Cortex of kidney (tissue), 1 donor: Measurements from ENCODE around the gene SMIM1.
"Not testable (repeated sequence)": the region's sequence is repeated elsewhere in the genome, so short reads cannot be mapped to it uniquely, and the experiment has no call there.

Experiments
- DNase-seq: peaks from one replicate; lab custom pipeline; 2025; lab: John Stamatoyannopoulos, UW

Gene SMIM1

DNA sequence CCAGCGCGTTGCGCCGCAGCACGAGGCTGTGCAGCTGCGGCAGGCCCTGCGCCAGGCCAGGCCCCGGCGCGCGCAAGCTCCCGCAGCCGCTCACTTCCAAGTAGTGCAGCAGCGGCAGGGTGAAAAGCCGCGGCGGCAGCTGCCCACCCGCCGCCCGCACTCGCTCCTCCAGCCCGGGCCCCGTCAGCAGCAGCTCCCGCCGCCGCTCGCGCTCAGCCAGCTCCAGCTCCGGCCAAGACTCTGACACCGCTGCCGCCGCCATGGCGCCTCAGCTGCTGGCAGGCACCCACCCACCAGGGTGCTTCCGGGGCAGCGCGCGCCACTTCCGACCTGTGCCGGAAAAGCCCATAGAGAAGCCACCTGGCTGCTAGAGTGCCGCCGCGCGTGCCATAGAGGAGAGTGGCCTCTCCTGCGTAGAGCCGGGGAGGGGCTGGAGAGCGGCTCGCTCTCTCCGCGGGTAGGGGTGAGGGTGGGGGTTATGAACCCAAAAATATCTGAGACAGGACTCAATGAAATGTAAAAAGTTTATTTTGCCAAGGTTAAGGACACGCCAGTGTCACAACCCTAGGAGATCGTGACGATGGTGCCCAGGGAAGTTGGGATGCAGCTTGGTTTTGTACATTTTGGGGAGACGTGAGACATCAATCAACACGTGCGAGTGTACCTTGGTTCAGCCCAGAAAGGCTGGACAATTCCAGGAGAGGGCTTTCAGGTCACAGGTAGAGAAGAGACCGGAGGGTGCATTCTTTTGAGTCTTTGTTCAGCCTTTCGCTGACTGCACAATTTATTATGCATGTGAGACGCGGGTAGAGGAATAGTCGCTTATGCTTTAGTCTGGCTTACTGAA is 23.9 kb downstream of the SMIM1 start, which contains the start of gene LRRC47:
TSS of gene LRRC47 (minus strand) at position 284 of the 847 bp plus-strand sequence. CDS start at position 262, 22 bp downstream.
- DNase-seq = peak; percentile 79

GRCh38 chr1:3799976-3800685 is 27.6 kb downstream of the SMIM1 start:
- no peak for DNase-seq

- DNase-seq = not testable (repeated sequence)
These were observed 28.2 kb downstream of the SMIM1 start for GRCh38 chr1:3800795-3801194.

DNA sequence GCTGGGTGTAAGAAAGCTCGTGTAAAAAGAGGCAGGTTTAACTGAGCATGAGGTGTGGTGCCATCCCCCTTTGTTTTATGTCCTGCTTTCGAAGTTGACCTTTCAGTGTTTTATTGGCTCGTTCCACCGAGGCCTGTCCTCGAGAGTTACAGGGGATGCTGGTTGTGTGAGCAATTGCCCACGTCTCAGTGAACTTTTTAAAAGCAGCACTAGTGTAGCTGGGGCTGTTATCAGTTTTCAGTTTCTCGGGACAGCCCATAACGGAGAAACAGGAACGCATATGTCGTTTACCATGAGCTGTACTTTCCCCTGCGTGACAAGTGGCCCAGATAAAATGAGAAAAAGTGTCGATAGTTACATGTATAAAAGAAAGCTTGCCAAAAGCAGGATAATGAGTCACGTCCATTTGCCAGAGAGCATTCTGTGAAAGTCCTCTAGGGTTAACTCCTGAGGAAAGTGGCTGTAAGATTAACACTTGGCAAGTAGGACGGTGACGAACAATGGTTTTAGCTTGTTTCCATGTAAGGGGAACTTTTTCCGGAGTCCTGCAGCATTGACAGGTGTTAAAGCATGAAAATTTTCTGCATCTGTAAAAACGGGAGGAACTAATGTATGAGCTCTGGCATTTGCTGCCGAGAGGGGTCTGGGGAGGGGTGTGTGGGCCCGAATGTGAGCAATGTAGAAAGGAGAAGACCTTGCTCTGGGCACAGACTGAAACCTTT is 31.5 kb downstream of the SMIM1 start:
- DNase-seq = no peak

- DNase-seq = not testable (repeated sequence)
These were observed 32.0 kb downstream of the SMIM1 start for GRCh38 chr1:3804627-3804944.

- no peak for DNase-seq
These were observed 32.5 kb downstream of the SMIM1 start for GRCh38 chr1:3805038-3805437.

DNA sequence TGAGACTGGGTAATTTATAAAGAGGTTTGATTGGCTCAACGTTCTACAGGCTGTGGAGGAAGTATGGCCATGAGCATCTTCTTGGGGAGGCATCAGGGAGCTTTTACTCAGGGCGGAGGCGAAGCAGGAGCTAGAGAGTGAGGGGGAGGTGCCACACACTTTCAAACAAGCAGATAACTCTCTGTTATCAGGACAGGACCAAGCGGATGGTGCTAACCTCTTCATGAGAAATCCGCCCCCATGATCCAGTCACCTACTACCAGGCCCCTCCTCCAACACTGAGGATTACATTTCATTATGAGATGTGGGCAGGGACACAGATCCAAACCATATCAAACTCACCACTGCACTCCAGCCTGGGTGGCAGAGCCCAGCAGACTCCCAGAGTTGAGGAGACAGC is 35.2 kb downstream of the SMIM1 start:
- no peak for DNase-seq

DNA sequence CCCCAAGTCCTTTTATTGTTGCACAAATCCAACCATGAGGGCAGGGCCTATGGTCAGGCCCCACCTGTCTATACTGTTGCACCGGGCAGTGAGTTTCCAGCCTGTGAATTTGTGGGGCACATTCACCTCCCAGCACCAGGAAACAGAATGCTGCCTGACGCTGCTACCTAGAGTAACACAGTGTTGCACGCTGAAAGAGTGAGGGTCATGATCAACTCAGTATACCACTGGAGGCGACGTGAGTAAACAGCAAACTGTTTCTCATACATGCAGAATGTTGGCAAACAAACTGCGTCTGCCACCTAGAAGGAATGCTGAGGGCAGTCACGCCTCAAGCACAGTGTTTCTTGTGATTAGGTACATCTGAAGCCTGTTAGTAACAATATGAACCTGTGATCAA is 37.1 kb downstream of the SMIM1 start:
- DNase-seq = no peak

- not testable (repeated sequence) for DNase-seq
These were observed 37.7 kb downstream of the SMIM1 start for GRCh38 chr1:3810149-3810761.

DNA sequence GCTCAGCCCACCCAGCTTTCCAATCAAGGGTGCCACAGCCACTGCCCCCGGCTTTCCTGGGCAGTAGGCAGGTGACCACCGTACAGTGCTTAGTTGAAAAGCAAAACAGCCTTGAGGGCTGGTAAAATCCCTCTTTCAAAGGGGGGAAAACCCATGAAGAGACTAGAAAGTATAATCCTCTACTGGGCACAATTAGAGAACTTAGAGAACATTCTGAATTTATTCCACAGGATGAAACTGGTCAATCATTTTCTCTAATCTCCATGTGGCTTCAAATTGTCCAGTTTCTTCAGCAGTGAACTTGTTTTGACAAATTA is 39.0 kb downstream of the SMIM1 start:
- no peak for DNase-seq

- DNase-seq = no peak
These were observed 41.5 kb downstream of the SMIM1 start for GRCh38 chr1:3814065-3814464.

DNA sequence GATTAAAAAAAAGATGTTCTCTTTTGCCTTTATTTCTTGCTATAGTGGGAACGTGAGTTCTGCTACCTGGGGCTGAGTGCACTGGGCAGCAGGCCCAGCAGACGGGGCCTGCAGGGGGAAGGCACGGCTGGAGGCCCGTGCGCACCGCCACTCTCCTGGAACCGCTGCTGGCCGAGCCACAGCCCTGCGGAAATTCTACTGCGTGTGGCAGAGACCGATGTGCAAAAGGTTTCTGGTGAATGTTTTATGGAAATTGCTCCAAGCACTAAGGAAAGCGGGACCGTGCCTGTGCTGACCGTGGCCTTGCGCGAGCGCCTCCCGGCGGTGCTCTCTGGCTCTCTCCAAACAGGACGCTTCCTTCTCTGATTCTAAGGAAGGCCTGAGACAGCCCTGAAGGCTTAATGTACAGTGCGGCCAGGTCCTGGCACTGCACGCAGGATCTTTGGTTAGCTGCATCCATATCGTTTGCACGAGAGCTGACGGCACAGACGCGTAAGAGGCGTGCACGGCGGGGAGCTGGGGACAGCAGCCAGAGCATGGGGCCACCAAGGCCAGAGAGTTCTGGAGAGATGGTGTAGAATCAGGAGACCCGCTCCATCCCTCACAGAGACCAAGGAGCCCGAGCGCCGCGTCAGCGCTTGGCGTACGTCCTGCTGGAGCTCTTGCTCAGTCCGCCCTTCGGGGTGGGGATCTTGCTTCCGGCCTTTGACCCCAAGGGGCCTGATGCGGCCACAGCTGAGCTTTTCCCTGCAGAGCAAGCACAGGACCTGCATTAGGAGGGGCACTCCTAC is 42.4 kb downstream of the SMIM1 start:
- no peak for DNase-seq

DNA sequence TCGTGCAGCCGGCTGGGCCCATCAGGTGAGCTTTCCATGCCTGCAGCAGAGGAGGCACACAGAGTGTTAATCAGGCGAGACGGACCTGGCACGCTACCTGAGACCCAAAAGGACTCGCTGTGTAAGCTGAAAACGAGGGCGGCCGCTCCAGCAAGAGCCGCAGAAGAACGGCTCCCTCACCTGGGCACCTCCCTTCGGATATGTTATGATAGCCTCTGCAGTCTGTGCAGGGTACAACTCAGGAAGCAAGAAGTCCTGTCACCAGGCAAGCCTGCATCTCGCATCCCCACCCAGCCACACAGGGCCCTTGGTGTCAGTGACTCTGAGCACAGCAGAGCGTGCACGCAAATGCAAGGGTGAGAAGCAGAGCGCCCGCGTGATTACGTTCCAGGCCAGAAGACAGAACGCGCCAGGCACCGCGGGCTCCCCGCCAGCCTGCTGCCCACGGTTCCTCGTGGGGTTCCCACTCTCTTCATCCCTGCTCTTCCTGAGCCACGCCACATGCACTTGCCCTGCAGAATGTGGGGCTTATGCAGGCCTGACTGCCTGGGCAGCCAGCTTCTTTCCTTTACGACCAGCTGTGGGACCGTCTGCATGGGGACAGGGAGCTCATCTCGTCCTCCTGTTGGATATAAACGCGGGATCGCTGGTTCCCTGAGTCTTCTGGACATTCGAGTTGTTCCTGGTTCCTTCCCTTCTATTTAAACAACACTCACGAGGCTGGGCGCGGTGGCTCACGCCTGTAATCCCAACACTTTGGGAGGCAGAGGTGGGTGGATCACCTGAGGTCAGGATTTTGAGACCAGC is 44.0 kb downstream of the SMIM1 start:
- DNase-seq = no peak

DNA sequence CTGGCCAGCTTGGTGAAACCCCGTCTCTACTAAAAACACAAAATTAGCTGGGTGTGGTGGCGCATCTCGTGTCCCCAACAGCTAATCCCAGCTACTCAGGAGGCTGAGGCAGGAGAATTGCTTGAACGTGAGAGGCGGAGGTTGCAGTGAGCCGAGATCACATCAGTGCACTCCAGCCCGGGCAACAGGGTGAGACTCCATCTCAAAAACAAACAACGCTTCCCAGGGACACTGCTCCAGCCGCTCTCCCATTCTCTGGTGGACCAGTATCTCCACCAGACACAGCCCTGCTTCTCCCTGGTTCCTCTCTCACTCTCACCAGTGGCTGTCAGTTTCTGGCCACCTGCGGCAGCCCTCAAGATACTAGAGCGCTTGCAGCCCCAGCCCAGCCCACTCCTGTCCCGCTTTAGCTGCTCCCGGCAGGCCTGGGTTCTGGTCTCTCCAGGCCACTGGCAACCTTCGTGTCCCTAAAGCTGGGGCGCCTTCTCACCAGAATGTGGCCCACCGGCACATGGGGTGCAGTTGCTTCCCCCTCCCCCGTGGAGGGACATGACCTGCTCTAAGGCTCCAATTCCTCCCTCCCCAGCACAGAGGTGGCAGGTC is 44.7 kb downstream of the SMIM1 start:
- no peak for DNase-seq

DNA sequence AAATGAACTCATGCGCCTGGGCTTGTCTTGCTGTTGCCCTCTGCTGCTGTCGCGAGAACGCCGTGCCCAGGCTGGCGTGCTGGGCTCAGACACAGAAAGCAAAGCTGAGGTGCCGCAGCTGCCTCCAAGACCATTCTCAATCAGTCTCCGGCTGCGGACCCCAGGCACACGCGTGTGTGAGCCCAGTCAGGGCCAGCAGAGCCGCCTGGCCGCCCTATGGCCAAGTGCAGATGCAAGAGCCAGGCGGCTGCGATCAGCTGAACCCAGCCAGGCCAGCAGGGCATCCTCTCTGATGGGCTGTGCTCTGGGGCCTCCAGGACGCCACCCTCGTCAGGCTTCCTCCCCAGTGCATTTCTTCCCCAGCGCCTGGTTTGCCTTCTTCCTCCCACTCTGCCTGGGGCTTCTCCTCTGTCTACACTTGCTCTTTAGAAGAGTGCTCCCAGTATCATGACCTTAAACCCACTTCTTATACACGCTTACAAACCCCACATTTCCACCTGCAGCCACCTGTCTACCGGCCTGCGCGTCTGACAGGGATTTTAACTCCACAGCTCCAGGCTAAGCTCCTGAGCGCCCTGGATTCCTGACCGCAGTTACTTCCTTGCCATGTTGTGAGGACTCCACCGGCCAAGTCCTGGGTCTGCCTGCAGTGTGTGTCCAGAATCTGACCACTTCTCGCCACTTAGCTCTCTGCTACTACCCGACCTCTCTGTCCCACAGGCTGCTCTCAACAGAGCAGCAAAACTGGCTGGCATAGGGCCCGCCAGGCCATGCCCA is 45.5 kb downstream of the SMIM1 start:
- DNase-seq = no peak

DNA sequence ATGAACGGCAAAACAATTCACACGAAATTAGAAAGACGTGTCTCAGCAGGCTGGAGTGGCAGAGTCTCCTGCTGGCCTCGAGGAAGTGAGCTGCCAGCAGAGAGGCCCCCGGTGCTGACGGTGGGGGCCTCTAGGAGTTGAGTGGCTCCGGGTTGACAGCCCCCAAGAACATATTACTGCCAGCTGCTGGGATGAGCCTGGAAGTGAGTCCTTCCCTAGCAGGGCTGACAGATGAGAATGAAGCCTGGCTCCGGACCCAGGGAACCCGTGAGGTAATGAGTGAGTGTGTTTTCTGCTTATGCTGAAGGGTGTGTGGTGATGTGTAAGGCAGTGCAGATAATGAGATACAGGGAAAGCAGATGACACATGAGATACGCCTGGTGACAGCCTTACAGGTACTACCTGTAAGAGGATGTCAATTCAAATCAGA is 47.2 kb downstream of the SMIM1 start:
- no peak for DNase-seq

DNA sequence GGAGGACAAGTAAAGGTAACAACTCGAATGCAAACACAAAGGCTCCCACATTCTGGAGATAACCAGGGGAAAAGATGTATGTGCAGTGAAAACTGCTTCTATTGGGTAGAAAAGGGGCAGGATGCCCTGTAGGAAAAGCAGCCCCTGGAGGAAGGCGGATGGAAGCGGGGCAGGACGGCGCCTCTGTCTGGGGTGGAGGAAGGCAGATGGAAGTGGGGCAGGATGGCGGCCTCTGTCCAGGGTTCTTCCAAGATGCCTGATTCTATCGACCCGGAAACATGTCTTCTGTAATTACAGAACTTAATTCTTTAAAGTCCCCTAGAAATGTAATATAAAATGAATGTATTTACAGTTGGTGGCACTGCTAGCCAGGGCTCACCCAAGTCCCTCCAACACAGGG is 47.8 kb downstream of the SMIM1 start:
- no peak for DNase-seq

DNA sequence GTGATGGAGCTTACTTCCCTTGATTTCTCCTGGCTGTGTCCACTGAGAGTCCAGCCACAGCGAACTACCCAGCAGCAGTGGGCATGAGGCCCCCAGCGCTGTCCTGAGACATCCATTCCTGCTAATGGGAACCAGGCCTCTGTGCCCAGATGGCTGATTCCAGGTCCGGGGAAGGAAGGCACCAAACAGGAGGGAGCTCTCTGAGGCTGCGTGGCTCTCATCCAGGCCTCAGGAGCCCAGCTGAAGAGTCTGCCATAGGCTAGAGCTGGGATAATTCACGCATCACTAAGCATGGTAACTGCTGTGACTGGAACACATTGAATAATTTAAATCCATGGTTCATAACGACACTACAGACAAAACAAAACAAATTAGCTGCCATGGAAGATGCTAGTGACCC is 48.5 kb downstream of the SMIM1 start:
- DNase-seq = no peak

GRCh38 chr1:3821447-3821846 is 48.9 kb downstream of the SMIM1 start:
- no peak for DNase-seq

DNA sequence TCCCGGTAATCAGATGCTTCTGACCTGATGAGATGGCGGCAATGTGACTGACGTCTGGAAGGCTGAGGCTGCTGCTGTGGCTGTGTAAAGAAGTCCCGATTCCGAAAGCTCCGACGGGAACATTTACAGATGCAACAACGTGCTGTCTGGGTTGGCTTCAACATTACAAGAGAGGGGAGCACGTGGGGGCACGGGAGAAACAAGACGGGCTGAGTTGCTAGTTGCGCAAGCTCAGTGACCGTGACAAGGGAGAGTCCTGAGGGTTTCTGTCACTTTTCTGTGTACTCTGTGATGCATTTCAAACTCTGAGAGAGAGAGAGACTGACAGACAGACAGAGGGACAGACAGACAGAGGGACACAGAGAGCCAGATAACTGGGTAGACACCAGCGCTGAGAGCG is 49.4 kb downstream of the SMIM1 start:
- DNase-seq = no peak
